WTC11 (cell line): ENCODE results near the gene YBX2. TPM values are rescaled to one million over a fixed set of nuclear protein-coding genes. Genes with fewer than 3 reads are reported as not detected.
A peak's percentile ranks its signal among the peaks of the same experiment; 100 is the strongest.

Source experiments
- CBFB ChIP-seq: sonication (generic); formaldehyde crosslinking; IDR thresholded peaks from 2 replicates; pipeline ENCODE4 v1.8.1; 2022; ENCODE audit warnings: mild to moderate bottlenecking, low read depth, missing genetic modification reagents
- E2F5 ChIP-seq: sonication (generic); formaldehyde crosslinking; IDR thresholded peaks from 2 replicates; pipeline ENCODE4 v1.8.1; 2022; ENCODE audit warnings: mild to moderate bottlenecking, moderate library complexity, missing genetic modification reagents
- ESRRA ChIP-seq: sonication (generic); formaldehyde crosslinking; IDR thresholded peaks from 2 replicates; pipeline ENCODE4 v1.8.1; 2022; ENCODE audit warnings: mild to moderate bottlenecking, missing genetic modification reagents, borderline replicate concordance
- HMGXB4 ChIP-seq: sonication (generic); formaldehyde crosslinking; IDR thresholded peaks from 2 replicates; pipeline ENCODE4 v1.8.1; 2023; ENCODE audit warnings: mild to moderate bottlenecking, moderate library complexity, missing genetic modification reagents
- JUN ChIP-seq: sonication (generic); formaldehyde crosslinking; IDR thresholded peaks from 2 replicates; pipeline ENCODE4 v1.8.0; 2023; ENCODE audit warnings: mild to moderate bottlenecking, missing genetic modification reagents
- KAT7 ChIP-seq: sonication (generic); formaldehyde crosslinking; IDR thresholded peaks from 2 replicates; pipeline ENCODE4 v1.8.1; 2023; ENCODE audit warnings: missing genetic modification reagents, mild to moderate bottlenecking, borderline replicate concordance
- NR1H2 ChIP-seq: sonication (generic); formaldehyde crosslinking; IDR thresholded peaks from 2 replicates; pipeline ENCODE4 v1.9.0; 2021; ENCODE audit warnings: mild to moderate bottlenecking, moderate library complexity, missing genetic modification reagents
- SP1 ChIP-seq: sonication (generic); formaldehyde crosslinking; conservative IDR thresholded peaks from 2 replicates; pipeline ENCODE4 v1.8.1; 2022; ENCODE audit warnings: missing genetic modification reagents
- TP53 ChIP-seq: sonication (generic); formaldehyde crosslinking; IDR thresholded peaks from 2 replicates; pipeline ENCODE4 v1.8.1; 2023; ENCODE audit warnings: mild to moderate bottlenecking, missing genetic modification reagents
- ZBTB21 ChIP-seq: sonication (generic); formaldehyde crosslinking; IDR thresholded peaks from 2 replicates; pipeline ENCODE4 v1.8.1; 2023; ENCODE audit warnings: mild to moderate bottlenecking, missing genetic modification reagents, borderline replicate concordance
- ZMAT4 ChIP-seq: fragments of 250-450 bp; sonication (Bioruptor Pico); IDR thresholded peaks from 2 replicates; pipeline ENCODE4 v1.9.0; 2021; ENCODE audit warnings: mild to moderate bottlenecking
- ZNF263 ChIP-seq: sonication (generic); formaldehyde crosslinking; IDR thresholded peaks from 2 replicates; pipeline ENCODE4 v1.8.1; 2022; ENCODE audit warnings: low read depth, mild to moderate bottlenecking, moderate library complexity, missing genetic modification reagents
- ZNF281 ChIP-seq: sonication (generic); formaldehyde crosslinking; IDR thresholded peaks from 2 replicates; pipeline ENCODE4 v1.8.0; 2023; ENCODE audit warnings: mild to moderate bottlenecking, missing genetic modification reagents
- ZNF396 ChIP-seq: fragments of 250-450 bp; sonication (Bioruptor Pico); IDR thresholded peaks from 2 replicates; pipeline ENCODE4 v1.8.0; 2021; ENCODE audit warnings: mild to moderate bottlenecking, moderate library complexity, borderline replicate concordance
- total RNA-seq: library from RNA; stranded (reverse); gene quantifications from 3 replicates; pipeline ENCODE4 v1.2.3, GENCODE V29; 2021
- TF ChIP-seq, protein P1 (sequence below): sonication (generic); formaldehyde crosslinking; IDR thresholded peaks from 2 replicates; pipeline ENCODE4 v1.8.1; 2023; ENCODE audit warnings: mild to moderate bottlenecking, missing genetic modification reagents
- TF ChIP-seq, protein P2 (sequence below): fragments of 250-450 bp; sonication (Bioruptor Pico); IDR thresholded peaks from 2 replicates; pipeline ENCODE4 v2.1.2; 2022; ENCODE audit warnings: mild to moderate bottlenecking, moderate library complexity
- TF ChIP-seq, protein P3 (sequence below): sonication (generic); formaldehyde crosslinking; IDR thresholded peaks from 2 replicates; pipeline ENCODE4 v1.8.1; 2023; ENCODE audit warnings: mild to moderate bottlenecking, missing genetic modification reagents, moderate library complexity

Gene YBX2
- total RNA-seq, 1 experiment from 2014 or later, result 26.8 TPM

- TF ChIP-seq, protein P1, sequence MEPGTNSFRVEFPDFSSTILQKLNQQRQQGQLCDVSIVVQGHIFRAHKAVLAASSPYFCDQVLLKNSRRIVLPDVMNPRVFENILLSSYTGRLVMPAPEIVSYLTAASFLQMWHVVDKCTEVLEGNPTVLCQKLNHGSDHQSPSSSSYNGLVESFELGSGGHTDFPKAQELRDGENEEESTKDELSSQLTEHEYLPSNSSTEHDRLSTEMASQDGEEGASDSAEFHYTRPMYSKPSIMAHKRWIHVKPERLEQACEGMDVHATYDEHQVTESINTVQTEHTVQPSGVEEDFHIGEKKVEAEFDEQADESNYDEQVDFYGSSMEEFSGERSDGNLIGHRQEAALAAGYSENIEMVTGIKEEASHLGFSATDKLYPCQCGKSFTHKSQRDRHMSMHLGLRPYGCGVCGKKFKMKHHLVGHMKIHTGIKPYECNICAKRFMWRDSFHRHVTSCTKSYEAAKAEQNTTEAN (CRISPR knock-in tag), result 0 out of 2 replicates have a peak, but pooled peaks have one; percentile 54
- TF ChIP-seq ESRRA (CRISPR knock-in tag) (no peak), KAT7 (CRISPR knock-in tag) (peak; percentile 48; the same call in 1 of the 2 replicates), HMGXB4 (CRISPR knock-in tag) (peak; percentile 42; the same call in 1 of the 2 replicates), JUN (CRISPR knock-in tag) (peak; percentile 60; the same call in 1 of the 2 replicates), ZBTB21 (no peak), ZNF263 (CRISPR knock-in tag) (peak; percentile 100), E2F5 (peak; percentile 66; the same call in 1 of the 2 replicates), CBFB (CRISPR knock-in tag) (0 out of 2 replicates have a peak, but pooled peaks have one; percentile 47), SP1 (CRISPR knock-in tag) (peak; percentile 63; the same call in 1 of the 2 replicates), ZMAT4 (CRISPR knock-in tag) (no peak), ZNF396 (CRISPR knock-in tag) (no peak), TP53 (CRISPR knock-in tag) (no peak), NR1H2 (CRISPR knock-in tag) (no peak), ZNF281 (CRISPR knock-in tag) (peak; percentile 77; the same call in 1 of the 2 replicates)
- TF ChIP-seq, protein P2, sequence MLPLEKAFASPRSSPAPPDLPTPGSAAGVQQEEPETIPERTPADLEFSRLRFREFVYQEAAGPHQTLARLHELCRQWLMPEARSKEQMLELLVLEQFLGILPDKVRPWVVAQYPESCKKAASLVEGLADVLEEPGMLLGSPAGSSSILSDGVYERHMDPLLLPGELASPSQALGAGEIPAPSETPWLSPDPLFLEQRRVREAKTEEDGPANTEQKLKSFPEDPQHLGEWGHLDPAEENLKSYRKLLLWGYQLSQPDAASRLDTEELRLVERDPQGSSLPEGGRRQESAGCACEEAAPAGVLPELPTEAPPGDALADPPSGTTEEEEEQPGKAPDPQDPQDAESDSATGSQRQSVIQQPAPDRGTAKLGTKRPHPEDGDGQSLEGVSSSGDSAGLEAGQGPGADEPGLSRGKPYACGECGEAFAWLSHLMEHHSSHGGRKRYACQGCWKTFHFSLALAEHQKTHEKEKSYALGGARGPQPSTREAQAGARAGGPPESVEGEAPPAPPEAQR (CRISPR knock-in tag), result no peak
- TF ChIP-seq, protein P3, sequence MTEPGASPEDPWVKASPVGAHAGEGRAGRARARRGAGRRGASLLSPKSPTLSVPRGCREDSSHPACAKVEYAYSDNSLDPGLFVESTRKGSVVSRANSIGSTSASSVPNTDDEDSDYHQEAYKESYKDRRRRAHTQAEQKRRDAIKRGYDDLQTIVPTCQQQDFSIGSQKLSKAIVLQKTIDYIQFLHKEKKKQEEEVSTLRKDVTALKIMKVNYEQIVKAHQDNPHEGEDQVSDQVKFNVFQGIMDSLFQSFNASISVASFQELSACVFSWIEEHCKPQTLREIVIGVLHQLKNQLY, result no peak
These were observed 55.1 kb downstream of the YBX2 start, which contains the start of gene PHF23 (continued) for GRCh38 chr17:7239091-7240027.
